HEK293T (cell line): Measurements from ENCODE around the gene HOXA3.

ENCODE experiments used
- CTCF ChIA-PET: fragments of 350-600 bp; formaldehyde crosslinking; extraction: SDS; loops from one replicate; lab custom pipeline; 2021; ENCODE audit warnings: antibody characterized with exemption, inconsistent platforms; lab: Yijun Ruan, JAX
- POLR2A ChIA-PET: fragments of 350-600 bp; formaldehyde crosslinking; extraction: SDS; loops from one replicate; lab custom pipeline; 2020; ENCODE audit warnings: antibody characterized with exemption, inconsistent platforms; lab: Yijun Ruan, JAX
- DNase-seq: peaks from one replicate; pipeline ENCODE4 v3.0.0; 2012; ENCODE audit warnings: mixed read lengths; ENCODE audit errors: extremely low spot score
- ARNT ChIP-seq: fragments of 450-650 bp; IDR thresholded peaks from 2 replicates; pipeline ENCODE4 v1.6.1; 2017; ENCODE audit warnings: mild to moderate bottlenecking
- BHLHE40 ChIP-seq: fragments of 450-650 bp; IDR thresholded peaks from 2 replicates; pipeline ENCODE4 v1.6.1; 2016; ENCODE audit warnings: mild to moderate bottlenecking, moderate library complexity, borderline replicate concordance
- CTBP1 ChIP-seq: fragments of 450-650 bp; IDR thresholded peaks from 2 replicates; pipeline ENCODE4 v1.6.1; 2016; ENCODE audit warnings: borderline replicate concordance
- ELF4 ChIP-seq: fragments of 450-650 bp; IDR thresholded peaks from 2 replicates; pipeline ENCODE4 v1.6.1; 2017; ENCODE audit warnings: antibody characterized with exemption
- FOXA1 ChIP-seq: fragments of 450-650 bp; IDR thresholded peaks from 2 replicates; pipeline ENCODE4 v1.6.1; 2016; ENCODE audit warnings: mild to moderate bottlenecking
- FOXK2 ChIP-seq: fragments of 450-650 bp; IDR thresholded peaks from 2 replicates; pipeline ENCODE4 v1.6.1; 2016; ENCODE audit warnings: mild to moderate bottlenecking
- FOXM1 ChIP-seq: fragments of 450-650 bp; IDR thresholded peaks from 2 replicates; pipeline ENCODE4 v1.6.1; 2017; ENCODE audit warnings: mild to moderate bottlenecking, borderline replicate concordance
- HDGF ChIP-seq: fragments of 450-650 bp; IDR thresholded peaks from 2 replicates; pipeline ENCODE4 v1.6.1; 2017; ENCODE audit warnings: antibody characterized with exemption, borderline replicate concordance
- L3MBTL2 ChIP-seq: fragments of 450-650 bp; conservative IDR thresholded peaks from 2 replicates; pipeline ENCODE4 v1.6.1; 2016; ENCODE audit warnings: mild to moderate bottlenecking
- LEF1 ChIP-seq: fragments of 450-650 bp; IDR thresholded peaks from 2 replicates; pipeline ENCODE4 v1.6.1; 2017; ENCODE audit warnings: mild to moderate bottlenecking, borderline replicate concordance
- SP1 ChIP-seq: fragments of 450-650 bp; IDR thresholded peaks from 2 replicates; pipeline ENCODE4 v1.6.1; 2017
- SUZ12 ChIP-seq: fragments of 450-650 bp; IDR thresholded peaks from 2 replicates; pipeline ENCODE4 v1.6.1; 2016; ENCODE audit warnings: mild to moderate bottlenecking
- TARDBP ChIP-seq: fragments of 450-650 bp; IDR thresholded peaks from 2 replicates; pipeline ENCODE4 v1.6.1; 2016
- ZNF384 ChIP-seq: fragments of 450-650 bp; IDR thresholded peaks from 2 replicates; pipeline ENCODE4 v1.6.1; 2016
- TF ChIP-seq, protein P1 (sequence below): fragments of 450-650 bp; IDR thresholded peaks from 2 replicates; pipeline ENCODE4 v1.6.1; 2016

The HOXA3 gene

DNA sequence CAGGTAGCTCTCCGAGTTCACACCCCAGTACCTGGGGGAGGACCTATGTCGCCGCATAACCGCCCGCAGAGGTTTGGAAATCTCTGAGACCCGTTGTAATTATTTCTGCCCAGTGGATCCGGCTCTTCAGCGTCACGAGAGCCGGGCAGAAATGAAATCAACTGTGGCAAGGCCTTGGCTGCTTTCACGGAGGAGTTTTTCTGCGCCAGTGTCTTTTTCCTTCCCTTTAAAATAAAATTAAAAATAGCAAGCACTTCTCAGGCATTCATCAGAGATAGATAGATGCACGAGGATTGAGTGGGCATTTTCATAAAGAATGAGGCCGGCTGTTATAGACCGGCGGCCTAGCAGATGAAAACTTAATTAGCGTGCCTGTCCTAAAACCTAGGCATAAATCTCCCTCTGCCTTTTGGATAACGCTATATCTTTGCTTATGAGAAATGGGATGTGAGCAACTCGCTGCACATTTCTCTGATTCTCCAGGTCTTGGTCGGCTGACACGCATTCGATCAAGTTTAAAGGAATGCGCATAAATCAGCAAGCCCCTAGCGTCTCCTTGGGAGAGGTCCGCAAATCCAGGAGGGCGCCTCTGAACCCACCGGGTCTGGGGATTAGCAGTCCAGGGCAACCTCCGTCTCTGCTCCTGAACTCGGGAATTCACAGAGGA lies 41.1 kb upstream of the HOXA3 start:
- no peak for DNase-seq
- TF ChIP-seq ARNT (no peak), FOXM1 (no peak)
- POLR2A ChIA-PET, result no interaction called here
- CTCF ChIA-PET, result no interaction called here

GRCh38 chr7:27192546-27193334 lies 40.4 kb upstream of the HOXA3 start:
- DNase-seq, result no peak
- no peak for TF ChIP-seq CTBP1
- TF ChIP-seq, protein P1, sequence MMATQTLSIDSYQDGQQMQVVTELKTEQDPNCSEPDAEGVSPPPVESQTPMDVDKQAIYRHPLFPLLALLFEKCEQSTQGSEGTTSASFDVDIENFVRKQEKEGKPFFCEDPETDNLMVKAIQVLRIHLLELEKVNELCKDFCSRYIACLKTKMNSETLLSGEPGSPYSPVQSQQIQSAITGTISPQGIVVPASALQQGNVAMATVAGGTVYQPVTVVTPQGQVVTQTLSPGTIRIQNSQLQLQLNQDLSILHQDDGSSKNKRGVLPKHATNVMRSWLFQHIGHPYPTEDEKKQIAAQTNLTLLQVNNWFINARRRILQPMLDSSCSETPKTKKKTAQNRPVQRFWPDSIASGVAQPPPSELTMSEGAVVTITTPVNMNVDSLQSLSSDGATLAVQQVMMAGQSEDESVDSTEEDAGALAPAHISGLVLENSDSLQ, result no peak
- TF ChIP-seq SP1, result no peak
- no peak for TF ChIP-seq SUZ12
- TF ChIP-seq FOXK2, result no peak
- no peak for TF ChIP-seq FOXM1
- no peak for TF ChIP-seq ARNT
- TF ChIP-seq TARDBP, result no peak
- no peak for TF ChIP-seq L3MBTL2
- no peak for TF ChIP-seq HDGF
- TF ChIP-seq LEF1, result no peak
- ChIA-PET CTCF (no interaction called here), POLR2A (no interaction called here)

GRCh38 chr7:27191833-27192545 lies 39.6 kb upstream of the HOXA3 start:
- TF ChIP-seq, protein P1, result no peak

DNA sequence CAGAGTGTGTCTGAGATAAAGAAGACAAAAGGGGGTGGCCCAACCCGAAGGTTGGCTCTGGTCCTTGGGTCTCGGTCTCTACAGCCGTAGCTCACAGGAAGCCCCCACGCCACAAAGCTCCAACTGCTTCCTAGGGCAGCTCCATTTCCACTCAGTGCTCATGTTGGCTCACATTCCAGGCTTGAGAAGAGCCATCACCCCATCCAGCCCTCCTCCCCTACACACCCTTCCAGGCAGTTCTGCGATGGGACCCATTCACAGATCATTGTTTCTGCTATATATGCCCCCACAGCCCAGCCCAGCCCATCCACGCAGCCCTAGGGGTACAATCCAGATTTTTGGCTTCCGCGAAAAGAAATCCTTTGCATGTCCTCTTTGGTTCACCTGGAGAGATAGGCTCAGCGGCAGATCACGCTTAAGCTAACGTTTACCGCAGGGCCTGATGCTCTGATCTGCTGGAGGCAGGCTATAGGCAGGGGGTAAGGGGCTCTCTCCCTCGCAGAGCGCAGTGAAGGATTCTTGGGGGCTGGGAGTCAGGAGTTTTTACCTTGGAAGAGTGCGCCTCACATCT lies 38.9 kb upstream of the HOXA3 start:
- ChIA-PET POLR2A (interaction anchor here (0.9 to 10.3 kb wide), 5 partner anchors 8 to 415 kb away, joined by 3 to 215 read pairs (median 4); partner anchors contain the start of genes HOXA10 and HOXA13), CTCF (interaction anchor here (1.3 kb wide), 1 partner anchor 12 kb away, joined by 3 read pairs; no protein-coding TSS in a partner anchor)
- TF ChIP-seq LEF1 (no peak), CTBP1 (no peak), L3MBTL2 (no peak), FOXM1 (no peak), ARNT (no peak), BHLHE40 (no peak), ELF4 (no peak), FOXK2 (no peak), HDGF (no peak), SUZ12 (no peak), ZNF384 (no peak), TARDBP (no peak)
- TF ChIP-seq, protein P1, result no peak
- no peak for DNase-seq

More at GRCh38 chr7:27191833-27192545, 39.6 kb upstream of the HOXA3 start:
- ChIA-PET CTCF (no interaction called here), POLR2A (no interaction called here)
- no peak for DNase-seq

- TF ChIP-seq LEF1, result no peak
- TF ChIP-seq, protein P1, result no peak
- TF ChIP-seq FOXA1, result no peak
- no peak for TF ChIP-seq SP1
- no peak for TF ChIP-seq L3MBTL2
- TF ChIP-seq ARNT, result no peak
- TF ChIP-seq ELF4, result no peak
- DNase-seq, result no peak
- CTCF ChIA-PET, result interaction anchor here (0.6 to 1.3 kb wide), 2 partner anchors 10 to 11 kb away, joined by 3 read pairs; partner anchors contain the start of gene HOXA13
- POLR2A ChIA-PET, result interaction anchor here (0.9 to 10.3 kb wide), 8 partner anchors 9 to 550 kb away, joined by 3 to 215 read pairs (median 4); partner anchors contain the start of genes HOXA10, HOXA13 and TAX1BP1
Measured at GRCh38 chr7:27189997-27190748, 37.8 kb upstream of the HOXA3 start.
